Colonic mucosa (tissue), 4 donors: ENCODE measurements around the gene DDIT3. TPM values are rescaled to one million over a fixed set of nuclear protein-coding genes. Genes with fewer than 3 reads are reported as not detected.
A peak's percentile ranks its signal among the peaks of the same experiment; 100 is the strongest.

Experiments used
- DNase-seq: peaks from one replicate; pipeline ENCODE4 v3.0.0-alpha.2; 2020
- H3K27ac ChIP-seq: fragments of 200-600 bp; one replicate; pipeline ENCODE4 v1.8.0; 2021
- H3K27me3 ChIP-seq: fragments of 200-600 bp; one replicate; pipeline ENCODE4 v1.8.0; 2021
- H3K36me3 ChIP-seq: fragments of 200-600 bp; one replicate; pipeline ENCODE4 v1.8.0; 2021
- H3K4me1 ChIP-seq: fragments of 200-600 bp; one replicate; pipeline ENCODE4 v1.8.0; 2021; ENCODE audit warnings: mild to moderate bottlenecking
- H3K4me3 ChIP-seq: fragments of 200-600 bp; one replicate; pipeline ENCODE4 v1.8.0; 2021
- H3K9ac ChIP-seq, 2 donors: one replicate each; pipeline ENCODE4 v1.7.0; 2013; ENCODE audit warnings: control low read depth in 2 of 2, low read depth in 2 of 2, low read length in 2 of 2
- H3K9me3 ChIP-seq: fragments of 200-600 bp; one replicate; pipeline ENCODE4 v1.8.0; 2021
- CTCF ChIP-seq: fragments of 200-600 bp; IDR thresholded peaks from one replicate; pipeline ENCODE4 v1.8.0; 2022; ENCODE audit warnings: antibody characterized with exemption, mild to moderate bottlenecking
- intact Hi-C: fragments of 100-400 bp; cut with DNase I; formaldehyde crosslinking; loops from one replicate; pipeline ENCODE4 v1.14.1; 2022
- total RNA-seq, 2 donors: library from RNA; stranded (reverse); fragmentation: NEBNext Ultra II Directional in 1 of 2; extraction: Animal tissue kit (Norgen Biotek cat#: 25700) in 1 of 2; gene quantifications; one replicate each; pipeline ENCODE4 v1.2.1, GENCODE V29; 2021
- donor health status: healthy.
- donor health status: DM: no; HTN: no; CAD: no.
- donor health status: DM: no; HTN: no; CAD: no.

The DDIT3 gene
- total RNA-seq, 2 donors from 2014 or later, result 17.5 to 22.8 TPM

GRCh38 chr12:57549203-57549908 lies 29.0 kb upstream of the DDIT3 start:
- Histone ChIP-seq H3K27me3 (peaks cover 5% of the 10 kb centered on the region), H3K9ac (no peak overlapping the region), H3K4me1 (peaks cover 8% of the 10 kb centered on the region), H3K9me3 (no peaks in the 10 kb centered on the region), H3K27ac (no peak overlapping the region), H3K36me3 (no peaks in the 10 kb centered on the region), H3K4me3 (peak overlapping the region; percentile 43)
- intact Hi-C loops, result no loop called here
- TF ChIP-seq CTCF, result no peak
- DNase-seq, result no peak

GRCh38 chr12:57548488-57548887 lies 28.2 kb upstream of the DDIT3 start:
- no peak overlapping the region for H3K4me3 ChIP-seq
- peaks cover 5% of the 10 kb centered on the region for H3K27me3 ChIP-seq
- H3K36me3 ChIP-seq, result no peaks in the 10 kb centered on the region
- no peak for DNase-seq
- H3K27ac ChIP-seq, result no peak overlapping the region
- no peaks in the 10 kb centered on the region for H3K9me3 ChIP-seq
- no peak overlapping the region for H3K9ac ChIP-seq
- H3K4me1 ChIP-seq, result peaks cover 8% of the 10 kb centered on the region
- intact Hi-C loops, result no loop called here
- TF ChIP-seq CTCF, result no peak

GRCh38 chr12:57548013-57548315 lies 27.6 kb upstream of the DDIT3 start:
- Histone ChIP-seq H3K36me3 (no peaks in the 10 kb centered on the region), H3K4me1 (peaks cover 8% of the 10 kb centered on the region), H3K9ac (no peak overlapping the region), H3K27me3 (peaks cover 5% of the 10 kb centered on the region), H3K4me3 (no peak overlapping the region), H3K9me3 (no peaks in the 10 kb centered on the region), H3K27ac (no peak overlapping the region)
- intact Hi-C loops, result no loop called here
- no peak for DNase-seq
- TF ChIP-seq CTCF, result no peak

- TF ChIP-seq CTCF, result no peak
- Histone ChIP-seq H3K9ac (peak overlapping the region in 1 of 2 donors; percentile 92), H3K36me3 (no peaks in the 10 kb centered on the region), H3K4me3 (peak overlapping the region; percentile 79), H3K9me3 (no peaks in the 10 kb centered on the region), H3K4me1 (peaks cover 8% of the 10 kb centered on the region), H3K27ac (no peak overlapping the region), H3K27me3 (peaks cover 5% of the 10 kb centered on the region)
- intact Hi-C loops, result no loop called here
- DNase-seq, result no peak
Observed at GRCh38 chr12:57547288-57548012, 27.1 kb upstream of the DDIT3 start.

- Histone ChIP-seq H3K27ac (peak within 1 kb of the TSS; percentile 71), H3K27me3 (peaks cover 5% of the 10 kb centered on the region), H3K9me3 (no peaks in the 10 kb centered on the region), H3K9ac (peak within 1 kb of the TSS; percentile 92 to 94), H3K36me3 (no peaks in the 10 kb centered on the region), H3K4me1 (peaks cover 8% of the 10 kb centered on the region), H3K4me3 (peak within 1 kb of the TSS; percentile 79)
- intact Hi-C loops, result no loop called here
- DNase-seq, result peak; percentile 98
- no peak for TF ChIP-seq CTCF
Observed at GRCh38 chr12:57546438-57547287, 26.3 kb upstream of the DDIT3 start, which contains the start of gene DCTN2. DCTN2 (minus strand) TSS chr12:57547192; CDS start chr12:57547063, 129 bp downstream.
